ENCODE data around the gene SLC10A7.

The SLC10A7 gene

DNA sequence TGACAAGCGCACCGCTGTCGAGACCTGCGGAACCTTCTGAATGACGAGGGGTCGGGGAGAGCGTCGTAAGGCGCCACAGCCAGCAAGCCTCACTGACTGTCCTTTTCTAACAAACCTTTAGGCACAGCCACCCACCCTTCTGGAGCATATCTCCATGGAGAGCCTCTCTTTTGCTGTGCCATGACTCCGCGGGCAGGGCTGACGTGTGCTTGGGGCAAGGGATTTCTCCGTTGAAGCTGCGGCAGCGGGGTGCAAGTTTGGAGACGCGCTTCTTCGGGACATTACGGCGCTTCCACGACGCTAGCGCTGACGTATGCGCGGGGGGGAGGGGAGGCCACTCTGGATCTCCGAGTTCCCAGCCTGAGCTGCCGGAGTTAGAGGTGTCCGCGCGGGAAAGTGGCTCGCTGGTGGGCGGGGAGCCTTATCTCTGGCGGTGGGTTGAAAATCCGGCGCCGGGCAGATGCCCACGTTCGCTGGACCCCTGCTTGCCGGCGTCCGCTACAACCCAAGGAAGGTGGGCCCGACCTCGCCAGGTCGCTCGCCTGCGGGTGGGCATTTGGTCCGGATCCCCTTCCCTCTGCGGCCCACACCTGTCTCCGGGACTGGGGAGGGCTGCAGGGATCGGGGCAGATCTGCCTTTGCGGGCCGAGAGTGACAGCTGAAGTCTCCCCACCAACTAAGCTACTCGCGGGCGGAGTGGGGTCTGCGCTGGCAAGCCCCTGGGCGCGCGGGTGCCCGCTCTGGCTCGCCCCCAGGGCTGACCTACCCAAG lies 543 bp upstream of the SLC10A7 start:
- peak overlapping the region; percentile 91 for H3K4me3 ChIP-seq (ENCODE audit: insufficient read depth, low read depth, low read length, poor library complexity, severe bottlenecking)
- peak; percentile 60 to 77 (median 68) for DNase-seq
- no peaks in the 10 kb centered on the region for H3K9me3 ChIP-seq (ENCODE audit: control insufficient read depth, low read length)

DNA sequence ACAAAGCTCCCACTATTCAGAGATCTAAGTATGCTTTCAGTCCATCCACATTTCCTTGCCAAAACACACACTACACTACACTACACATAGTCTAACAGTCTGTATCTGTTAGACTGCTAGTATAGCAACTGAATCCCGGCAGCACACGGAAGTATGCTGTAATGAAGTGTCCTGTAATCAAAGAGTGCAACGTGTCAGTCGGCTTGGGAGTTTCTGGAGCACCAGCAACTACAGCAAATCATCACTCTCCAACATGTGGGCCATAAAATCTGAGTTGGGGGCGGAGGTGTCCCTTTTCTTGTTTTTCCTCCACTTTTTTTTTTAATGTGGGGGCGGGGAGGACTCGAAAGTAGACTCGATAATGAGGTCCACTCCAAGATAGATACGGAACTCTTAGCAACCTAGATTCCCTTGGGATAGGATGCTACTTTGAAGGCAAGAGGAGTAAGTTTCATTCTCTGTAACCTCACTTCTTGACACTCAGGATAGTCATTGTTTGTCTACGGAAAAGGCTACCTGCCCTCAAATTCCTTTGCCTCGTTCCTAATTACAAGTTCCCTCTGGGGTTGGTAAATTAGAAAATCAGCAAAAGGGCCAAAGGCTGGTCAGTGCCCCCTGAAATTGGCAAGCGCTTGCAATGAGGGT lies 722 bp downstream of the SLC10A7 start:
- Histone ChIP-seq H3K9me3 (ENCODE audit: control insufficient read depth, low read length) (no peaks in the 10 kb centered on the region), H3K4me1 (ENCODE audit: control insufficient read depth, insufficient read depth, low read length, poor library complexity, severe bottlenecking) (peaks cover 13% of the 10 kb centered on the region), H3K36me3 (ENCODE audit: control insufficient read depth, insufficient read depth, low read length) (no peaks in the 10 kb centered on the region), H3K4me3 (ENCODE audit: insufficient read depth, low read depth, low read length, poor library complexity, severe bottlenecking) (peak overlapping the region; percentile 91), H3K27ac (ENCODE audit: insufficient read depth, low read length, poor library complexity, severe bottlenecking) (peak overlapping the region; percentile 74), H3K27me3 (replicated peaks; ENCODE audit: control insufficient read depth, insufficient read depth, low read length, poor library complexity, severe bottlenecking) (no peaks in the 10 kb centered on the region)
- peak in 1 of 3 donors; percentile 8 for DNase-seq

More for the DNA sequence above, 543 bp upstream of the SLC10A7 start:
- no peaks in the 10 kb centered on the region for H3K36me3 ChIP-seq (ENCODE audit: control insufficient read depth, insufficient read depth, low read length)
- no peaks in the 10 kb centered on the region for H3K27me3 ChIP-seq (replicated peaks; ENCODE audit: control insufficient read depth, insufficient read depth, low read length, poor library complexity, severe bottlenecking)
- H3K27ac ChIP-seq (ENCODE audit: insufficient read depth, low read length, poor library complexity, severe bottlenecking) = peak overlapping the region; percentile 74
- H3K4me1 ChIP-seq (ENCODE audit: control insufficient read depth, insufficient read depth, low read length, poor library complexity, severe bottlenecking) = peaks cover 13% of the 10 kb centered on the region

DNA sequence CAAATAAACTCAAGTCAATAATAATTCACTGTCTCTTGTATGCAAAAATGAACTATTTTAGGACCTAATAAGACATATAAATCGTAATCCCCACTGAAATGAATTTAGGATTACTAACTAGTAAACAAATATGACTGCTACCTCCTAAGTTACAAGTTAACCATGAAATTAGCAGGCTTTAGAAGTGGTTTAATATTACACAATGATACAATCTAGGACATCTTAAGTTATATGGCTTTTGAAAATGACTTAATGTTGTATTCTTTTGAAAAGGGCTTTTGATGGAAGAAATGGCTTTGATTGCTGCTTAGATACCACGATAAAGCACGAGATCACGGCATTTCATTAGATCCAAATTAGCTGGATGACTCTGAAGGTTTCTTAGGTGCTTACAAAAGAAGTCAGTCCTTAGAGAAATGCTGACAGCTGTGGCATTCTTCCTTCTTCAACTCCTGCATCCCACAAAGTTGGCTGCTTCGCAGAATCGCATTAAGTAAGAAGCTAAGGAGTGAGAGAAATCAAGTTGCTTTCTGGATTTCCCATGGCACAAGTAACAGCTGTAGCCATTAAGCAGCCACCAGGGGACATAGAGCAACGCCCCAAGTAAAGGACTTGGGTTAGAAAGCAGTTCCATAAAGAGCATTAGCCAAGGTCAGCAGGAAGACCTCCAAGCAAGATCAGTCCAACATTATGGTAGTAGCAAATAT lies 6.9 kb downstream of the SLC10A7 start:
- no peak overlapping the region for H3K27ac ChIP-seq (ENCODE audit: insufficient read depth, low read length, poor library complexity, severe bottlenecking)
- no peak for DNase-seq
- H3K4me3 ChIP-seq (ENCODE audit: insufficient read depth, low read depth, low read length, poor library complexity, severe bottlenecking) = no peak overlapping the region
- no peaks in the 10 kb centered on the region for H3K36me3 ChIP-seq (ENCODE audit: control insufficient read depth, insufficient read depth, low read length)
- no peaks in the 10 kb centered on the region for H3K4me1 ChIP-seq (ENCODE audit: control insufficient read depth, insufficient read depth, low read length, poor library complexity, severe bottlenecking)
- H3K9me3 ChIP-seq (ENCODE audit: control insufficient read depth, low read length) = no peaks in the 10 kb centered on the region
- no peaks in the 10 kb centered on the region for H3K27me3 ChIP-seq (replicated peaks; ENCODE audit: control insufficient read depth, insufficient read depth, low read length, poor library complexity, severe bottlenecking)

DNA sequence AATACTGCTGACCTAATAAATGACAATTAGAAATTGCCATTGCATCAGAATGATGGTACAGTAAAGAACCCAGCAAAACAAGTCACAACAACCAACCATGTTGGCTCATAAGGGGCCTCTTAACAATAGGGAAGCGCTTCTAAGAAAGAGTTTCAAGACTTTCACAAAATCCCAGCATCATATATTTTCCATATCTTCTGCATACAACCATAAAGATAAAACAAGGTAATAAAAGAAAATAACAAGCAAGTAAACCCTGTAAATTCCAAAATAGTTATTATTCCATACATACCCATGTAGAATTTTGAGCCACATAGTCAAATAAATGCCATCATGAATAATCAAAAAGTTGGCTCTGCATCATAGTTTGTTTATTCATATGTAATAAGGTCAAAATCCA lies 8.2 kb downstream of the SLC10A7 start:
- DNase-seq = no peak
- Histone ChIP-seq H3K4me3 (ENCODE audit: insufficient read depth, low read depth, low read length, poor library complexity, severe bottlenecking) (no peak overlapping the region), H3K27me3 (replicated peaks; ENCODE audit: control insufficient read depth, insufficient read depth, low read length, poor library complexity, severe bottlenecking) (no peaks in the 10 kb centered on the region), H3K27ac (ENCODE audit: insufficient read depth, low read length, poor library complexity, severe bottlenecking) (no peak overlapping the region), H3K36me3 (ENCODE audit: control insufficient read depth, insufficient read depth, low read length) (no peaks in the 10 kb centered on the region), H3K4me1 (ENCODE audit: control insufficient read depth, insufficient read depth, low read length, poor library complexity, severe bottlenecking) (no peaks in the 10 kb centered on the region), H3K9me3 (ENCODE audit: control insufficient read depth, low read length) (no peaks in the 10 kb centered on the region)

DNA sequence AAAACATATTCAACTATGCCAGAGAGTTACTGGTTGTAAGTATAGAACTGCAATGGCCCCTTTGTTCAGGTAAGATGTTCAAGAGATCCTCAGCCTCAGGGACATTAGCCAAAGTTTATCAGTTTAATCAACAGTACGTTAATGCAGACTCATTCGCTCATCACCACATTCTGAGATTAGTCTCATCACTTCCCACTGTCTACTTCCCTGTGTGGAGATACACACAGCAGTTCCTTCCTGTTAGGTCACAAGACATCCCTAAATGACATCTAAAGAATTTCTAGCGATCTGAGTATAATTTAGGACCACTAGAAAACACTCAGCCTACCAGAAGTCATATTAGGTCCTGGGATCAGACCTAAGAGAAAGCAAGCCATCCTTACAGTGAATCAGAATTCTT lies 10.4 kb downstream of the SLC10A7 start:
- Histone ChIP-seq H3K36me3 (ENCODE audit: control insufficient read depth, insufficient read depth, low read length) (no peaks in the 10 kb centered on the region), H3K4me1 (ENCODE audit: control insufficient read depth, insufficient read depth, low read length, poor library complexity, severe bottlenecking) (no peaks in the 10 kb centered on the region), H3K27me3 (replicated peaks; ENCODE audit: control insufficient read depth, insufficient read depth, low read length, poor library complexity, severe bottlenecking) (no peaks in the 10 kb centered on the region), H3K27ac (ENCODE audit: insufficient read depth, low read length, poor library complexity, severe bottlenecking) (no peak overlapping the region), H3K4me3 (ENCODE audit: insufficient read depth, low read depth, low read length, poor library complexity, severe bottlenecking) (no peak overlapping the region), H3K9me3 (ENCODE audit: control insufficient read depth, low read length) (no peaks in the 10 kb centered on the region)
- no peak for DNase-seq

DNA sequence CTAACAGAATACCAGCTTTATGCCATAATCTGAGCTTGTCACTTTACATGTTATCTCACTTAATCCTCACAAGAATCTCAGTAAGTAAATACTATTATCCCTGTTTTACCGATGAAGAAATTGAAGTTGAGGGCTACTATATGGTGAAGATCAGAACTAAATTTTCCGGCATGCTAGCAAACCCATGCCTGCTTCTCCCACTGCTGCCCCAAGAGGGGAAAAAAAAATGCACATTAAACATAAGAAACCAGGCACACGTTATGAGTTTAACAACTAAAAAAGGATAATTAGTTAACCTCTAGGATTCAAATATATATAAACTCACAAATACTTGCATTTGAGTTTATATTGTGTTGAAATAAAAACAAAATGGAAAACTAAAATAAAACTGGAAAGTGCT lies 10.8 kb downstream of the SLC10A7 start:
- Histone ChIP-seq H3K36me3 (ENCODE audit: control insufficient read depth, insufficient read depth, low read length) (no peaks in the 10 kb centered on the region), H3K4me1 (ENCODE audit: control insufficient read depth, insufficient read depth, low read length, poor library complexity, severe bottlenecking) (no peaks in the 10 kb centered on the region), H3K27me3 (replicated peaks; ENCODE audit: control insufficient read depth, insufficient read depth, low read length, poor library complexity, severe bottlenecking) (no peaks in the 10 kb centered on the region), H3K9me3 (ENCODE audit: control insufficient read depth, low read length) (no peaks in the 10 kb centered on the region), H3K27ac (ENCODE audit: insufficient read depth, low read length, poor library complexity, severe bottlenecking) (no peak overlapping the region), H3K4me3 (ENCODE audit: insufficient read depth, low read depth, low read length, poor library complexity, severe bottlenecking) (no peak overlapping the region)
- DNase-seq = no peak

DNA sequence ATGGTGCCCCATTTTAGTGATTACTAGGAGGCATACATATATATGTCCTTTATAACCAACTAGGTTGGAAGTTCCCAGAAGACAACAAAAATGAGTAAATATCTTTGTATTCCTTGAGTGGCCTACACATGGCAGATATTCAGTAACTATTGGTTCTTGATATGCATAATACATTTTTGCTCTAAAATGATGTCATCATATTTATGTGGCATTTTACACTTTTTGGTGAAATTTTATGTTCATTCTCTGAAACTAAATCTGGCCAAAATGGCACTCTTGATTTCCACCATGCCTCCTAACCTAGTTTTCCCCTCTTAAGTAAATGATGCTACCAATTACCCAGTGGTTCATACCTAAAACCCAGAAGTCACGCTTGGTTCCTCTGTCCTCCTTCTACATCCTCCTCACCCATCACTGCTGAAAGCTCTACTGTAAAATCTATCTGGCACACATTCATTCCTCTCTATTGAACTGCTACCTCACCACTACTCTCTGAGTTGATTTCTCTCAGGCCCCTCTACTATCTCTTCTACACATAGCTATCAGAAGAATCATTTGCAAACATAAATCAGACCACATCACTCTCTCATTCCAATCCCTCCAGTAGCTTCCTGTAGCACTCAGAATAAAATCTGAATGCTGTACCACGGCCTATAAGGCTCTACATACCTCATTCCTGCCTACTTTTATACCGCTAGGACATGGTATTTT lies 13.4 kb downstream of the SLC10A7 start:
- H3K27ac ChIP-seq (ENCODE audit: insufficient read depth, low read length, poor library complexity, severe bottlenecking) = no peak overlapping the region
- H3K36me3 ChIP-seq (ENCODE audit: control insufficient read depth, insufficient read depth, low read length) = peaks cover 1% of the 10 kb centered on the region
- DNase-seq = no peak
- H3K4me1 ChIP-seq (ENCODE audit: control insufficient read depth, insufficient read depth, low read length, poor library complexity, severe bottlenecking) = no peaks in the 10 kb centered on the region
- no peaks in the 10 kb centered on the region for H3K9me3 ChIP-seq (ENCODE audit: control insufficient read depth, low read length)
- no peak overlapping the region for H3K4me3 ChIP-seq (ENCODE audit: insufficient read depth, low read depth, low read length, poor library complexity, severe bottlenecking)
- H3K27me3 ChIP-seq (replicated peaks; ENCODE audit: control insufficient read depth, insufficient read depth, low read length, poor library complexity, severe bottlenecking) = no peaks in the 10 kb centered on the region

DNA sequence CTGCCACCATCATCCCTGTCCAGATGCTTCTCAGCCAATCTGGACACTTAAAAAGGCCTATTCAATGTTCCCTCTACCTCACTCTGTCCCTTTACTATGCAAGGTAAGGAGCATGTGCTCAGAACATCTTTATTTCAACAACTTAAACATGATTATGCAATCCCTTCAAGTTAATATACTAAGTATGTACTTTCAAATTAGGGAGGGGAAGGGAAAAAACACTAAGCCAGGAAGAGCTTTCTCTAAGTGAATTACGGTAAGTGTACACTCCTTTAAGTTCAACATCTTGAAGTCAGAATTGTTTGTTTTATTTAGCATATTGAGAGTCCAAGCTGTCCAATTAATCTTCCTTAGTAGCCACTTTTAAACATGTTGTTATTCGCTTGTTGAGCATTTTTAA lies 14.1 kb downstream of the SLC10A7 start:
- Histone ChIP-seq H3K4me1 (ENCODE audit: control insufficient read depth, insufficient read depth, low read length, poor library complexity, severe bottlenecking) (no peaks in the 10 kb centered on the region), H3K9me3 (ENCODE audit: control insufficient read depth, low read length) (no peaks in the 10 kb centered on the region), H3K36me3 (ENCODE audit: control insufficient read depth, insufficient read depth, low read length) (peaks cover 5% of the 10 kb centered on the region), H3K4me3 (ENCODE audit: insufficient read depth, low read depth, low read length, poor library complexity, severe bottlenecking) (no peak overlapping the region), H3K27ac (ENCODE audit: insufficient read depth, low read length, poor library complexity, severe bottlenecking) (no peak overlapping the region), H3K27me3 (replicated peaks; ENCODE audit: control insufficient read depth, insufficient read depth, low read length, poor library complexity, severe bottlenecking) (no peaks in the 10 kb centered on the region)
- no peak for DNase-seq

DNA sequence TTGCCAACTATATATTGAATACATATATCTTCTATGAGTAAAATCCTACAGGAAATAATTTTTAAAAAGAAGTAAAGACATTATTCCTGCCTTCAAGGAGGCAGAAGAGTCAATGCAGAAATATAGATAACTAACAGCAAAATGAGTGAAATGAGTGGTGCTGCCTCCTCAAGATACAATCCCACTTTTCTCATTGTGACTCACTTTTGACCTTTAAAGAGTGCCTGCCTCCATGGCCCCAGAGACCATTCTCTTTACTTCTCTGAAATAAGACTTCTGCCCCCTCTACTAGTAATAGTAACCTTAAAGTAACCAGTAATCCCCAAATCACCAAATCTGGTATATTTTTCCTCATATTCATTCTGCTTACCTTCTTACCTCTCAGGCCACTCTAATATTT lies 15.5 kb downstream of the SLC10A7 start:
- no peaks in the 10 kb centered on the region for H3K9me3 ChIP-seq (ENCODE audit: control insufficient read depth, low read length)
- H3K27me3 ChIP-seq (replicated peaks; ENCODE audit: control insufficient read depth, insufficient read depth, low read length, poor library complexity, severe bottlenecking) = no peaks in the 10 kb centered on the region
- no peak overlapping the region for H3K27ac ChIP-seq (ENCODE audit: insufficient read depth, low read length, poor library complexity, severe bottlenecking)
- no peak for DNase-seq
- H3K4me3 ChIP-seq (ENCODE audit: insufficient read depth, low read depth, low read length, poor library complexity, severe bottlenecking) = no peak overlapping the region
- H3K36me3 ChIP-seq (ENCODE audit: control insufficient read depth, insufficient read depth, low read length) = peaks cover 5% of the 10 kb centered on the region
- no peaks in the 10 kb centered on the region for H3K4me1 ChIP-seq (ENCODE audit: control insufficient read depth, insufficient read depth, low read length, poor library complexity, severe bottlenecking)
